OCI-LY1 (cell line): ENCODE results near the gene ART1.

Experiments
- CTCF ChIP-seq: fragments of 200-600 bp; sonication (generic), shearing (Covaris generic); IDR thresholded peaks from 2 replicates; pipeline ENCODE4 v1.5.1; 2017; ENCODE audit warnings: mild to moderate bottlenecking, antibody characterized with exemption, low read length, moderate library complexity, mixed read lengths
- EZH2 ChIP-seq: fragments of 200-600 bp; sonication (generic), shearing (Covaris generic); IDR thresholded peaks from 2 replicates; pipeline ENCODE4 v1.8.0; 2017; ENCODE audit warnings: borderline replicate concordance, mixed run types, mild to moderate bottlenecking, antibody characterized with exemption, low read length, moderate library complexity, mixed read lengths

DNA sequence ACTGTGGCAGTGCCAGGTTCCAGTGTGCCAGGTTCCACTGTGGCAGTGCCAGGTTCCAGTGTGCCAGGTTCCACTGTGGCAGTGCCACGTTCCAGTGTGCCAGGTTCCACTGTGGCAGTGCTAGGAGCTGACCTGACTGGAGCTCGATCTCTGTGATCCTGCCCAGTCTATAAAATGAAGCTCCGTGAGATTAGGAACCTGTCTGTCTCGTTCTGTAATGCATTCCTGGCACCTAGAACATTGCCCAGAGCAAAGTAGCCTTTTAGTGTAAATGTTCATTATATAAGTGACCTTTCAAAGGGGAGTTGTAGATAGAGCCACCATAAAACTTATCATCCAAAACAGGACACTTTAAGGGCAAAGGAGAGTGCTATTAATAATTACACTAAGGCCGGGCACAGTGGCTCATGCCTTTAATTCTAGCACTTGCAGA is 39.1 kb upstream of the ART1 start:
- TF ChIP-seq CTCF, result no peak
- TF ChIP-seq EZH2, result no peak
